HFFc6 (cell line): ENCODE data around the gene HECW1. TPM values are rescaled to one million over a fixed set of nuclear protein-coding genes. Genes with fewer than 3 reads are reported as not detected.

Source experiments
- DNase-seq: peaks from one replicate; pipeline ENCODE4 v3.0.0-alpha.2; 2018
- H3K27ac Mint-ChIP-seq: 2 replicates; pipeline ENCODE4 v1.8.0; 2020; ENCODE audit warnings: mild to moderate bottlenecking, mixed read lengths
- H3K27me3 Mint-ChIP-seq: 2 replicates; pipeline ENCODE4 v1.8.0; 2021; ENCODE audit warnings: mild to moderate bottlenecking, moderate library complexity, mixed read lengths; ENCODE audit not compliant: insufficient read depth
- H3K36me3 Mint-ChIP-seq: 2 replicates; pipeline ENCODE4 v1.8.0; 2021; ENCODE audit warnings: low read depth, mixed read lengths
- H3K4me1 Mint-ChIP-seq: 2 replicates; pipeline ENCODE4 v1.8.0; 2020; ENCODE audit warnings: low read depth, mixed read lengths
- H3K4me3 Mint-ChIP-seq: 2 replicates; pipeline ENCODE4 v1.8.0; 2020; ENCODE audit warnings: mild to moderate bottlenecking, moderate library complexity, mixed read lengths
- H3K9me3 Mint-ChIP-seq: 2 replicates; pipeline ENCODE4 v1.8.0; 2020; ENCODE audit warnings: mild to moderate bottlenecking, mixed read lengths
- CTCF ChIP-seq: fragments of 200-600 bp; sonication (generic); IDR thresholded peaks from 2 replicates; pipeline ENCODE4 v1.5.0; 2021; ENCODE audit warnings: antibody characterized with exemption, mild to moderate bottlenecking
- total RNA-seq, 6 experiments: library from RNA; stranded (reverse); fragmentation: NEBNext Ultra II Directional; extraction: Animal tissue kit (Norgen Biotek cat#: 25700); gene quantifications; 2 replicates in 1 of 6; 3 replicates in 5 of 6; pipeline ENCODE4 v1.2.3, GENCODE V29; 2021

The HECW1 gene
- total RNA-seq, 6 experiments from 2014 or later: 3.4 to 6.5 (median 5.3) TPM

GRCh38 chr7:43390576-43390975, 278.1 kb downstream of the HECW1 start:
- Mint-ChIP-seq H3K27ac (no peak overlapping the region), H3K36me3 (peaks cover 13% of the 10 kb centered on the region; the same call in 1 of the 2 replicates), H3K4me3 (no peak overlapping the region), H3K27me3 (no peaks in the 10 kb centered on the region; the same call in 1 of the 2 replicates), H3K4me1 (peaks cover 17% of the 10 kb centered on the region), H3K9me3 (peaks cover 16% of the 10 kb centered on the region; the same call in 1 of the 2 replicates)
- DNase-seq: no peak
- TF ChIP-seq CTCF: no peak

- Mint-ChIP-seq H3K9me3 (peaks cover 10% of the 10 kb centered on the region; the same call in 1 of the 2 replicates), H3K27ac (no peak overlapping the region), H3K4me3 (no peak overlapping the region), H3K4me1 (peaks cover 10% of the 10 kb centered on the region), H3K27me3 (no peaks in the 10 kb centered on the region; the same call in 1 of the 2 replicates), H3K36me3 (peaks cover 7% of the 10 kb centered on the region; the same call in 1 of the 2 replicates)
- no peak for DNase-seq
- no peak for TF ChIP-seq CTCF
Observed at GRCh38 chr7:43391518-43391917, 279.1 kb downstream of the HECW1 start.

DNA sequence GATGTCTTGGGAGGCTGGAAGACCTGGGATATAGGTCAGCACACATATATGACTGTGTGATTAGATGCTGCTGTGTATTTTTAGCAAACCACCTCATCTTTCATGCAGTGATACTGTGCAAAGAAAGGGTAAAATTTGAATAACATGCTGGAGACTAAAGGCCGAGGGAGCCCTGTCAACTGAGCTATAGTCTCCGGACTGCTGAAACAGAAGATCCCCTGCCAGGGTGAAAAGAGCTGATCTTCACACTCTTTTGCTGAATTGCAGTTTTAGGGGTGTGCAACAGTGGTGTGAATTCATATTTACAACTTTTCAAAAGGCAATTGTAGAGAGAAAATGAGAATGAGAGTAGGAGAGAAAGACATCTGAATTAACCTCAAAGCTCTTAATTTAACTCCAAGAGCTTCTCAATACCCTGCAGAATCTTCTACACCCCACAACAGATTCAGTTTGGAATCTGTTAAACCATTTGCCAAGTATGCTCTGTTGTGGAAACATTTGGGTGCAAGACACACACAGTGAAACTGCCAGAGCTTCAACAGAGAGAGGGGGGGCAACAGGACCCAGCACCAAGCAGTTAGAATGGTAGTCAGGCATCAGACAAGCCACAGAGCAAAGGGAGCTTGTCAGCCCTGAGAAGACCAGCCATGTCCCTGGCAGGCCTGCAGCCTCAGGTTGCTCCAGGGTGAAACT, 280.3 kb downstream of the HECW1 start:
- DNase-seq: no peak
- no peak for TF ChIP-seq CTCF
- Mint-ChIP-seq H3K36me3 (peaks cover 7% of the 10 kb centered on the region; the same call in 1 of the 2 replicates), H3K4me3 (no peak overlapping the region), H3K4me1 (peaks cover 10% of the 10 kb centered on the region), H3K27ac (no peak overlapping the region), H3K9me3 (peaks cover 10% of the 10 kb centered on the region; the same call in 1 of the 2 replicates), H3K27me3 (no peaks in the 10 kb centered on the region; the same call in 1 of the 2 replicates)

GRCh38 chr7:43394441-43395130, 282.1 kb downstream of the HECW1 start:
- H3K27ac Mint-ChIP-seq: no peak overlapping the region
- no peak overlapping the region for H3K4me3 Mint-ChIP-seq
- no peaks in the 10 kb centered on the region; the same call in 1 of the 2 replicates for H3K27me3 Mint-ChIP-seq
- no peak for TF ChIP-seq CTCF
- peaks cover 10% of the 10 kb centered on the region for H3K4me1 Mint-ChIP-seq
- H3K9me3 Mint-ChIP-seq: peaks cover 10% of the 10 kb centered on the region; the same call in 1 of the 2 replicates
- DNase-seq: no peak
- peaks cover 7% of the 10 kb centered on the region; the same call in 1 of the 2 replicates for H3K36me3 Mint-ChIP-seq

GRCh38 chr7:43395351-43395750, 282.9 kb downstream of the HECW1 start:
- peaks cover 10% of the 10 kb centered on the region; the same call in 1 of the 2 replicates for H3K9me3 Mint-ChIP-seq
- no peak overlapping the region for H3K4me3 Mint-ChIP-seq
- no peaks in the 10 kb centered on the region; the same call in 1 of the 2 replicates for H3K27me3 Mint-ChIP-seq
- peaks cover 10% of the 10 kb centered on the region for H3K4me1 Mint-ChIP-seq
- TF ChIP-seq CTCF: no peak
- H3K36me3 Mint-ChIP-seq: peaks cover 7% of the 10 kb centered on the region; the same call in 1 of the 2 replicates
- DNase-seq: no peak
- H3K27ac Mint-ChIP-seq: no peak overlapping the region
